Stimulated activated naive CD8-positive, alpha-beta T cell treated with anti-CD3 and anti-CD28 coated beads, Interleukin-15, amount 100 ng/mL, for 72 hours (primary cell): Measurements from ENCODE around the gene DLG5.

Experiments used
- ATAC-seq: fragments of 150-1000 bp; cut with Tn5 transposase; 2 replicates; pipeline ENCODE4 v1.10.0; 2021; ENCODE audit warnings: mild to moderate bottlenecking, moderate library complexity
- DNase-seq, 2 donors: peaks; one replicate each; pipeline ENCODE4 v3.0.0; 2021 to 2022
- H3K27ac Mint-ChIP-seq, 2 donors: one replicate each; pipeline ENCODE4 v1.8.0; 2022; ENCODE audit warnings: mild to moderate bottlenecking in 2 of 2, mixed read lengths in 2 of 2, moderate library complexity in 2 of 2
- H3K27me3 Mint-ChIP-seq: one replicate; pipeline ENCODE4 v1.8.0; 2022; ENCODE audit warnings: mixed read lengths
- H3K4me1 Mint-ChIP-seq: one replicate; pipeline ENCODE4 v1.8.0; 2022; ENCODE audit warnings: mild to moderate bottlenecking, mixed read lengths
- H3K4me3 Mint-ChIP-seq, 2 donors: one replicate each; pipeline ENCODE4 v1.8.0; 2022; ENCODE audit warnings: mild to moderate bottlenecking in 2 of 2, mixed read lengths in 2 of 2, moderate library complexity in 1 of 2
- H3K9me3 Mint-ChIP-seq, 2 donors: one replicate each; pipeline ENCODE4 v1.8.0; 2022; ENCODE audit warnings: mixed read lengths in 2 of 2

DLG5 gene, protein sequence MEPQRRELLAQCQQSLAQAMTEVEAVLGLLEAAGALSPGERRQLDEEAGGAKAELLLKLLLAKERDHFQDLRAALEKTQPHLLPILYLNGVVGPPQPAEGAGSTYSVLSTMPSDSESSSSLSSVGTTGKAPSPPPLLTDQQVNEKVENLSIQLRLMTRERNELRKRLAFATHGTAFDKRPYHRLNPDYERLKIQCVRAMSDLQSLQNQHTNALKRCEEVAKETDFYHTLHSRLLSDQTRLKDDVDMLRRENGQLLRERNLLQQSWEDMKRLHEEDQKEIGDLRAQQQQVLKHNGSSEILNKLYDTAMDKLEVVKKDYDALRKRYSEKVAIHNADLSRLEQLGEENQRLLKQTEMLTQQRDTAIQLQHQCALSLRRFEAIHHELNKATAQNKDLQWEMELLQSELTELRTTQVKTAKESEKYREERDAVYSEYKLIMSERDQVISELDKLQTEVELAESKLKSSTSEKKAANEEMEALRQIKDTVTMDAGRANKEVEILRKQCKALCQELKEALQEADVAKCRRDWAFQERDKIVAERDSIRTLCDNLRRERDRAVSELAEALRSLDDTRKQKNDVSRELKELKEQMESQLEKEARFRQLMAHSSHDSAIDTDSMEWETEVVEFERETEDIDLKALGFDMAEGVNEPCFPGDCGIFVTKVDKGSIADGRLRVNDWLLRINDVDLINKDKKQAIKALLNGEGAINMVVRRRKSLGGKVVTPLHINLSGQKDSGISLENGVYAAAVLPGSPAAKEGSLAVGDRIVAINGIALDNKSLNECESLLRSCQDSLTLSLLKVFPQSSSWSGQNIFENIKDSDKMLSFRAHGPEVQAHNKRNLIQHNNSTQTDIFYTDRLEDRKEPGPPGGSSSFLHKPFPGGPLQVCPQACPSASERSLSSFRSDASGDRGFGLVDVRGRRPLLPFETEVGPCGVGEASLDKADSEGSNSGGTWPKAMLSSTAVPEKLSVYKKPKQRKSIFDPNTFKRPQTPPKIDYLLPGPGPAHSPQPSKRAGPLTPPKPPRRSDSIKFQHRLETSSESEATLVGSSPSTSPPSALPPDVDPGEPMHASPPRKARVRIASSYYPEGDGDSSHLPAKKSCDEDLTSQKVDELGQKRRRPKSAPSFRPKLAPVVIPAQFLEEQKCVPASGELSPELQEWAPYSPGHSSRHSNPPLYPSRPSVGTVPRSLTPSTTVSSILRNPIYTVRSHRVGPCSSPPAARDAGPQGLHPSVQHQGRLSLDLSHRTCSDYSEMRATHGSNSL (N-terminal part only)

GRCh38 chr10:77926566-77927401, at the start of gene DLG5:
Gene DLG5, minus strand, starts transcription at chr10:77926755. Its CDS starts 235 bp downstream, at chr10:77926520.
- Mint-ChIP-seq H3K9me3 (no peaks in the 10 kb centered on the region), H3K4me1 (peaks cover 17% of the 10 kb centered on the region), H3K4me3 (peak within 1 kb of the TSS; percentile 58 to 76), H3K27me3 (peaks cover 81% of the 10 kb centered on the region), H3K27ac (peak within 1 kb of the TSS; percentile 19 to 65)
- peak in 1 of 2 donors; percentile 9 for DNase-seq
- peak; percentile 57 for ATAC-seq

DNA sequence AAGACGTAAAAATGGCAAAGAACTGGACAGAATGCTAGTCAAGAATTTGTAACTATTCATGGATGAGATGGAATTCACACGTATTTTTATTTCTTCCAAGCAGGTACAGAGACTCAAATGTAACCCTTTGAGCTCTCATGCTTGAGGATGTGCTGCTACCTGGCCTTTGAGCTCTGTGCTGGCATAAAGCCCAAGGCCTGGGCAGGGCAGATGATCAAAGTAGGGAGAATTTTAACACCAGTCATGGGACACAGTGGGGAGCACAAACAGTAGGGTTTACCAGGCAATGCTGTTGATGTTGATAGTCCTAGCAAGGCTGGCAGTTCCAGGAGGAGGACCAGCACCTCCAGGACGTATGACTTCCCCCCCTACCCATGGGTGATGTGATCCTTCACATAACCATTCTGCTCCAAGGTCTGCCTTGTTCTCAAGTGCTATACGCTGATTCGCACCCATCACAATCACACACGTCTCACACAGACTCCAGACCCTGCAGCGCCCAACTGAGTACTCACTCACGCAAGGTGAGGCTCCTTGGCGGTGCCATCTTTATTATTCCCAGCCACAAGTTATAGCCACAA, 48.6 kb upstream of the DLG5 start:
- H3K9me3 Mint-ChIP-seq, result no peaks in the 10 kb centered on the region
- no peak for ATAC-seq
- no peaks in the 10 kb centered on the region for H3K4me1 Mint-ChIP-seq
- DNase-seq, result no peak
- H3K27ac Mint-ChIP-seq, result no peak overlapping the region
- H3K27me3 Mint-ChIP-seq, result no peaks in the 10 kb centered on the region
- no peak overlapping the region for H3K4me3 Mint-ChIP-seq

DNA sequence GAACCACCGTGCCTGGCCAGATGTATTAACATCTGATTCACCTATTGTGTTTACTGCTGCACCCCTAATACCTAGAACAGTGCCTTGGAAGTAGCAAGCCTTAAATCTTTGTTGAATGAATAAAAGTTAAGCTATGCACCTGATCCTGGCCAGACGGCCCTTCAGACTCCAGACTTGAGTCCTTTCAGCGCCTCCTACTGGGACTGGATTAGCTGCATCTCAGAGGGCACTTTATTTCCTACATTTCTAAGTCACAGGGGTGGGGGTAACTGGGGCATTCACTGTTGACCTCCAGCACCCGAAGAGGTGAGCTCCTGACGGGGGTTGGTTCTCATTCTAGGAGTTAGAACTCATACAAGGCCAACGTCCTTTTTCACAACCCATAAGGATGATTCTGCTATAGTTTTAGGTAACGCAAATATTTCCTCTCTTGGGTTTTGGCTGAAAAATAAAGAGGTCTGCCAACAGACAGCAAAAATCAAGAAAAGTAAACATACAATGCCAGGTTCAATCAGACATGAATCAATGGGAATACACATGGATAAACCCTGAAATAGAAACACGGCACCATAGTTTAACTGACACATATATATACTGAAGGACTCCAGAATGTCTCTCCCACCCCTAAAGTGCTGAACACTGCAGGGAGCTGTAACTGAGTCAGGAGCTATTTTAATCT, 48.0 kb upstream of the DLG5 start:
- no peak overlapping the region for H3K4me3 Mint-ChIP-seq
- H3K4me1 Mint-ChIP-seq, result no peaks in the 10 kb centered on the region
- DNase-seq, result no peak
- H3K9me3 Mint-ChIP-seq, result no peaks in the 10 kb centered on the region
- H3K27me3 Mint-ChIP-seq, result no peaks in the 10 kb centered on the region
- ATAC-seq, result no peak
- H3K27ac Mint-ChIP-seq, result no peak overlapping the region

GRCh38 chr10:77973276-77973675, 46.7 kb upstream of the DLG5 start:
- Mint-ChIP-seq H3K9me3 (no peaks in the 10 kb centered on the region), H3K27me3 (no peaks in the 10 kb centered on the region), H3K27ac (peak overlapping the region in 1 of 2 donors; percentile 48), H3K4me1 (no peaks in the 10 kb centered on the region), H3K4me3 (no peak overlapping the region)
- ATAC-seq, result no peak
- DNase-seq, result no peak

DNA sequence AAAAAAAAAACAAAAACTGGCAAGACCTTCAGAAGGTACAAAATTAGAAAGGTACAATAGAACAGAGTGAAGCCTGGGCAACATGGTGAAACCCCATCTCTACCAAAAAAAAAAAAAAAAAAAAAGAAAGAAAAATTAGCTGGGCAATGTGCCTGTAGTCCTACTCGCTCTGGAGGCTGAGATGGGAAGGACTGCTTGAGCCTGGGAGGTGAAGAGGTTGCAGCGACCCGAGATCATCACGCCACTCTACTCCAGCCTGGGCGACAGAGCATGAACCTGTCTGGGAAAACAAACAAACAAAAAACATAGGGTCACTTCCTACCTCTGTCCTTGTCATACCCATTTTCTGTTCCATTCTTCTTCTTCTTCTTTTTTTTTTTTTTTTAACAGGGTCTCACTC, 45.6 kb upstream of the DLG5 start:
- Mint-ChIP-seq H3K27ac (no peak overlapping the region), H3K9me3 (no peaks in the 10 kb centered on the region), H3K4me1 (no peaks in the 10 kb centered on the region), H3K27me3 (no peaks in the 10 kb centered on the region), H3K4me3 (no peak overlapping the region)
- no peak for ATAC-seq
- DNase-seq, result no peak

DNA sequence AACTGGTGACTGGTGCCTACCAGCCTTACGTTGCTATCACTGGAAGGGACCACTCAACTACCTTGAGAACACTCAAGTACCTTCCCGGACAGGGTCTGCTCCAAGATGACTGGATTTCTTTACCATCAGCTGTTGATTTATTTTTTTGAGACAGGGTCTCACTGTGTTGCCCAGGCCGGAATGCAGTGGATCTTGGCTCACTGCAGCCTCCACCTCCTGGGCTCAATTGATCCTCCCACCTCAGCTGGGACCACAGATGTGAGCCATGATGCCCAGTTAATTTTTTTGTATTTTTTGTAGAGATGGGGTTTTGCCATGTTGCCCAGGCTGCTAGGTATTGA, 45.2 kb upstream of the DLG5 start:
- Mint-ChIP-seq H3K4me3 (no peak overlapping the region), H3K27ac (peak overlapping the region in 1 of 2 donors; percentile 80), H3K27me3 (no peaks in the 10 kb centered on the region), H3K4me1 (no peaks in the 10 kb centered on the region), H3K9me3 (no peaks in the 10 kb centered on the region)
- ATAC-seq (no peak), DNase-seq (no peak)

- Mint-ChIP-seq H3K4me1 (no peaks in the 10 kb centered on the region), H3K27me3 (no peaks in the 10 kb centered on the region), H3K4me3 (no peak overlapping the region), H3K9me3 (no peaks in the 10 kb centered on the region), H3K27ac (peak overlapping the region in 1 of 2 donors; percentile 80)
- ATAC-seq (no peak), DNase-seq (no peak)
These were observed 44.6 kb upstream of the DLG5 start for GRCh38 chr10:77970869-77971803.

DNA sequence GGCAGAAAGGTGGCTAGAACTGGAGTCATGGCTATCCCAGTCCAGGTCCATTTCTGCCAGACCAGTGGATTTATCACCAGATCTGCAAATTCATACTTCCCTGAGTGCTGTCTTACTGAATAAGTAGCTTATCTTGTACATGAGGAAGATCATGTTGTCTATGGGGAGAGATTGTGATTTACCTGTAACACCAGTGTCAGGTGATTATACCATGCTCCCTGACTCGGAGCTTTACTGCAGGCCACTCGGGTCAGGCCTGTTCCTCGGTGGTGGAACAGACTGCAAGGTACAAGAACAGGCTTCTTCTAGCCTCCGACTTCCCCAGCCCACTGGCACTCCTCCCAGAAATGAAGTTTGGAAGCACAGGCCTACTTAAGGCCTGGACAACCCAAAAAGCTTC, 42.6 kb upstream of the DLG5 start:
- Mint-ChIP-seq H3K9me3 (peaks cover 5 to 10% of the 10 kb centered on the region in 2 donors), H3K4me3 (no peak overlapping the region), H3K27ac (no peak overlapping the region)

DNA sequence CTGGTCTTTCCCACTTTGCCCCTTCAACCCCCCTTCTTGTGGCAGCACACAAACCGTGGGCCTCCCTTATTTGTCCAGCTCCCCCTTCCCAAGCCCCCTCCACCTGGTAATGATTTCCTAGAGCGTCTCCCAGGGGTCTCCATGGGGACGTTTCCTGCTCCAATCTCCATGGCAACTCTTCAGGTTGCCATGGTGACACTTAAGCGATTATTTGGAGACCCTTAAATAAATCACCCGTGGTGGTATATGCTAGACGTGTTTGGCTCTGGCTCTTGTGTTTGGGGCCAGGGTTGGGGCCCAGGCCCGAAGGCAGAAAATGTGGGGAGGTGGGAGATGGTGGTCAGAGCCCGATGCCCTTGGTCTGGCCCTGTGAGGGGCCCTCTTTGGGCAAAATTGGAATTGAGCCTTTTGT, 41.1 kb upstream of the DLG5 start:
- DNase-seq, result no peak
- Mint-ChIP-seq H3K4me3 (no peak overlapping the region), H3K9me3 (peaks cover 5 to 15% of the 10 kb centered on the region in 2 donors), H3K27me3 (no peaks in the 10 kb centered on the region), H3K4me1 (no peaks in the 10 kb centered on the region), H3K27ac (no peak overlapping the region)
- ATAC-seq, result no peak

More for the DNA sequence above, 42.6 kb upstream of the DLG5 start:
- no peak for DNase-seq
- no peaks in the 10 kb centered on the region for H3K4me1 Mint-ChIP-seq
- no peak for ATAC-seq
- H3K27me3 Mint-ChIP-seq, result no peaks in the 10 kb centered on the region

GRCh38 chr10:77965294-77965693, 38.7 kb upstream of the DLG5 start:
- Mint-ChIP-seq H3K27ac (no peak overlapping the region), H3K9me3 (peaks cover 5 to 15% of the 10 kb centered on the region in 2 donors), H3K4me1 (no peaks in the 10 kb centered on the region), H3K27me3 (no peaks in the 10 kb centered on the region), H3K4me3 (no peak overlapping the region)
- DNase-seq, result no peak
- no peak for ATAC-seq

DNA sequence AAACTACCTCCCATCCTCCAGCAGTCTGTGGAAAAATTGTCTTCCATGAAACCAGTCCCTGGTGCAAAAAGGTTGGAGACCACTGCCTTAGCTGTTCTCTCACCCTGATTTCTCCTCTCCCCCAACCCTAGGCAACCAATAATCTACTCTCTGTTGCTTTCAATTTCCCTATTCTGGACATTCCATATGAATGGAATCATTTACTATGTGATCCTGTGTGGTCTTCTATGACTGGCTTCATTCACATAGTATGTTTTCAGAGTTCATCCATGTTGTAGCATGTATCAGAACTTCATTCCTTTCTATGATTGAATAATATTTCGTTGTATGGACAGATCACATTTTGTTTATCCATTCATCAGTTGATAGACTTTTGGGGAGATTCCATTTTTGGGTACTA, 38.3 kb upstream of the DLG5 start:
- DNase-seq, result no peak
- Mint-ChIP-seq H3K27me3 (no peaks in the 10 kb centered on the region), H3K4me3 (no peak overlapping the region), H3K27ac (peak overlapping the region in 1 of 2 donors; percentile 4), H3K4me1 (no peaks in the 10 kb centered on the region), H3K9me3 (peaks cover 5 to 15% of the 10 kb centered on the region in 2 donors)
- ATAC-seq, result no peak

DNA sequence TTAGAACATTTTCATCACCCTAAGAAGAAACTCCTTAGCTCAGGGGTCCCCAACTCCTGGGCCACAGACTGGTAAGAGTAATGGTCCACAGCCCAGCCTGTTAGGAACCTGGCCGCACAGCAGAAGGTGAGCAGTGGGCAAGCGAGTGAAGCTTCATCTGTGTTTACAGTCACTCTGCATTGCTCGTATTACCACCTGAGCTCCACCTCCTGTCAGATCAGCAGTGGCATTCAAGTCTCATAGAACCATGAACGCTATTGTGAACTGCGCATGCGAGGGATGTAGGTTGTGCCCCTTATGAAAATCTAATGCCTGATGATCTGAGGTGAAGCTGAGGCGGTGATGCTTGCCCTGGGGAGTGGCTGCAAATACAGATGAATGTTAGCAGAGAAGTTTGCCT, 37.3 kb upstream of the DLG5 start:
- H3K9me3 Mint-ChIP-seq, result peaks cover 5 to 15% of the 10 kb centered on the region in 2 donors
- H3K4me3 Mint-ChIP-seq, result no peak overlapping the region
- H3K27ac Mint-ChIP-seq, result no peak overlapping the region
- no peaks in the 10 kb centered on the region for H3K27me3 Mint-ChIP-seq
- no peaks in the 10 kb centered on the region for H3K4me1 Mint-ChIP-seq
- DNase-seq, result no peak
- no peak for ATAC-seq
